GM18505 (cell line): Measurements from ENCODE around the gene ELP6.

Experiments used
- ATAC-seq: cut with Tn5 transposase; IDR thresholded peaks from one replicate; pipeline ENCODE4 v1.9.1; 2021; ENCODE audit not compliant: unreplicated experiment
- POLR2A ChIP-seq: IDR thresholded peaks from 4 replicates; pipeline ENCODE4 v1.6.1; 2011; ENCODE audit warnings: borderline replicate concordance; ENCODE audit not compliant: insufficient read depth, insufficient read length; ENCODE audit errors: extremely low read depth

Gene ELP6

GRCh38 chr3:47513125-47513929 lies at the start of gene ELP6:
ELP6 (minus strand) TSS chr3:47513712; CDS start chr3:47513590, 122 bp downstream.
- peak; percentile 94 for ATAC-seq
- peak; percentile 97 for TF ChIP-seq POLR2A

GRCh38 chr3:47556351-47556750 lies 42.8 kb upstream of the ELP6 start:
- no peak for TF ChIP-seq POLR2A
- ATAC-seq: no peak

GRCh38 chr3:47554335-47554734 lies 40.8 kb upstream of the ELP6 start:
- no peak for TF ChIP-seq POLR2A
- ATAC-seq: no peak

GRCh38 chr3:47553407-47553806 lies 39.9 kb upstream of the ELP6 start:
- TF ChIP-seq POLR2A: no peak
- ATAC-seq: no peak

- no peak for ATAC-seq
- no peak for TF ChIP-seq POLR2A
Measured at GRCh38 chr3:47542471-47543173, 29.1 kb upstream of the ELP6 start.

- no peak for TF ChIP-seq POLR2A
- no peak for ATAC-seq
Measured at GRCh38 chr3:47541583-47542108, 28.1 kb upstream of the ELP6 start.

- no peak for ATAC-seq
- no peak for TF ChIP-seq POLR2A
Measured at GRCh38 chr3:47540281-47540680, 26.8 kb upstream of the ELP6 start.

GRCh38 chr3:47536967-47537366 lies 23.5 kb upstream of the ELP6 start:
- no peak for ATAC-seq

GRCh38 chr3:47536221-47536891 lies 22.8 kb upstream of the ELP6 start:
- ATAC-seq: no peak
- TF ChIP-seq POLR2A: no peak

More at GRCh38 chr3:47536967-47537366, 23.5 kb upstream of the ELP6 start:
- no peak for TF ChIP-seq POLR2A

- no peak for TF ChIP-seq POLR2A
- ATAC-seq: no peak
Measured at GRCh38 chr3:47533996-47534454, 20.5 kb upstream of the ELP6 start.

- TF ChIP-seq POLR2A: no peak
Measured at GRCh38 chr3:47533481-47533880, 20.0 kb upstream of the ELP6 start.

GRCh38 chr3:47527952-47528725 lies 14.6 kb upstream of the ELP6 start:
- ATAC-seq: no peak
- TF ChIP-seq POLR2A: no peak

More at GRCh38 chr3:47533481-47533880, 20.0 kb upstream of the ELP6 start:
- no peak for ATAC-seq

- no peak for ATAC-seq
- TF ChIP-seq POLR2A: no peak
Measured at GRCh38 chr3:47525617-47526016, 12.1 kb upstream of the ELP6 start.

- TF ChIP-seq POLR2A: no peak
- ATAC-seq: no peak
Measured at GRCh38 chr3:47523310-47524073, 10.0 kb upstream of the ELP6 start.
